Spleen (tissue), 7 donors: ENCODE data around the gene SRP72.

Source experiments
- CTCF ChIP-seq, 11 experiments: fragments of 200-600 bp in 7 of 11; fragments of 450-650 bp in 4 of 11; sonication (generic) in 4 of 11; IDR thresholded peaks in 8 of 11; conservative IDR thresholded peaks in 3 of 11; 1 replicate in 7 of 11; 2 replicates in 4 of 11; pipeline versions ENCODE4 v1.4.0 to v1.8.0; 2016 to 2021; ENCODE audit warnings: antibody characterized with exemption in 11 of 11, inconsistent platforms in 4 of 11, mild to moderate bottlenecking in 1 of 11
- POLR2A ChIP-seq, 3 donors: fragments of 450-650 bp; IDR thresholded peaks; one replicate each; pipeline ENCODE4 v1.5.1; 2017; ENCODE audit warnings: antibody characterized with exemption in 3 of 3, mild to moderate bottlenecking in 1 of 3
- POLR2AphosphoS5 ChIP-seq, 3 donors: sonication (generic); formaldehyde crosslinking; IDR thresholded peaks; one replicate each; pipeline ENCODE4 v1.5.1; 2017; ENCODE audit warnings: antibody characterized with exemption in 3 of 3
- donor health status: DM: no; HTN: no; CAD: no; lungs with moderate emphysema.
- donor health status: DM: no; HTN: no; CAD: no.
- donor health status: DM: no; HTN: no; CAD: no.

- TF ChIP-seq CTCF (IDR thresholded peaks at IDR 0.05 in 8 of 11, conservative IDR thresholded peaks at IDR 0.05 in 3 of 11) (no peak), POLR2A (IDR thresholded peaks at IDR 0.05) (no peak), POLR2AphosphoS5 (IDR thresholded peaks at IDR 0.05) (no peak)
These were observed 26.4 kb upstream of the SRP72 start for GRCh38 chr4:56440983-56441382.
